A549 (cell line): ENCODE results near the gene NALCN.

ENCODE experiments used
- CTCF ChIP-seq: fragments of >200 bp; sonication (Bioruptor Twin); formaldehyde crosslinking; IDR thresholded peaks from 3 replicates; pipeline ENCODE4 v1.5.1; 2016
- EHMT2 ChIP-seq: fragments of 200-600 bp; sonication (generic); IDR thresholded peaks from 2 replicates; pipeline ENCODE4 v1.6.1; 2016; ENCODE audit warnings: antibody characterized with exemption, low read depth, mild to moderate bottlenecking, moderate library complexity
- ELK1 ChIP-seq: fragments of 150-350 bp; IDR thresholded peaks from 2 replicates; pipeline ENCODE4 v1.6.1; 2014; ENCODE audit warnings: low read depth, mild to moderate bottlenecking, low read length
- HOXA7 ChIP-seq: fragments of 250-450 bp; sonication (Bioruptor Pico); IDR thresholded peaks from 2 replicates; pipeline ENCODE4 v1.5.0; 2020; ENCODE audit warnings: mild to moderate bottlenecking, moderate library complexity
- MYC ChIP-seq: IDR thresholded peaks from 2 replicates; pipeline ENCODE4 v1.6.1; 2012; ENCODE audit warnings: mild to moderate bottlenecking, inconsistent platforms, low read length, improper control_type of control experiment, borderline replicate concordance
- PHF8 ChIP-seq: fragments of 200-600 bp; sonication (generic); IDR thresholded peaks from 2 replicates; pipeline ENCODE4 v1.6.1; 2016; ENCODE audit warnings: low read depth, mild to moderate bottlenecking, antibody characterized with exemption, moderate library complexity, borderline replicate concordance
- POLR2A ChIP-seq: IDR thresholded peaks from 2 replicates; pipeline ENCODE4 v1.6.1; 2012; ENCODE audit warnings: mild to moderate bottlenecking, low read length
- REST ChIP-seq: fragments of 200-600 bp; sonication (generic); IDR thresholded peaks from 2 replicates; pipeline ENCODE4 v1.6.1; 2016; ENCODE audit warnings: antibody characterized with exemption, mild to moderate bottlenecking, moderate library complexity
- ZFP36 ChIP-seq: fragments of 450-650 bp; IDR thresholded peaks from 2 replicates; pipeline ENCODE4 v1.6.1; 2014; ENCODE audit warnings: borderline replicate concordance; ENCODE audit not compliant: partially characterized antibody

- TF ChIP-seq REST (no peak), PHF8 (no peak), CTCF (no peak), POLR2A (no peak), ZFP36 (no peak), EHMT2 (no peak), ELK1 (no peak), MYC (no peak), HOXA7 (no peak)
These were observed 32.7 kb downstream of the NALCN start for GRCh38 chr13:101383595-101383994.
